ENCODE data around the gene BROX.

DNA sequence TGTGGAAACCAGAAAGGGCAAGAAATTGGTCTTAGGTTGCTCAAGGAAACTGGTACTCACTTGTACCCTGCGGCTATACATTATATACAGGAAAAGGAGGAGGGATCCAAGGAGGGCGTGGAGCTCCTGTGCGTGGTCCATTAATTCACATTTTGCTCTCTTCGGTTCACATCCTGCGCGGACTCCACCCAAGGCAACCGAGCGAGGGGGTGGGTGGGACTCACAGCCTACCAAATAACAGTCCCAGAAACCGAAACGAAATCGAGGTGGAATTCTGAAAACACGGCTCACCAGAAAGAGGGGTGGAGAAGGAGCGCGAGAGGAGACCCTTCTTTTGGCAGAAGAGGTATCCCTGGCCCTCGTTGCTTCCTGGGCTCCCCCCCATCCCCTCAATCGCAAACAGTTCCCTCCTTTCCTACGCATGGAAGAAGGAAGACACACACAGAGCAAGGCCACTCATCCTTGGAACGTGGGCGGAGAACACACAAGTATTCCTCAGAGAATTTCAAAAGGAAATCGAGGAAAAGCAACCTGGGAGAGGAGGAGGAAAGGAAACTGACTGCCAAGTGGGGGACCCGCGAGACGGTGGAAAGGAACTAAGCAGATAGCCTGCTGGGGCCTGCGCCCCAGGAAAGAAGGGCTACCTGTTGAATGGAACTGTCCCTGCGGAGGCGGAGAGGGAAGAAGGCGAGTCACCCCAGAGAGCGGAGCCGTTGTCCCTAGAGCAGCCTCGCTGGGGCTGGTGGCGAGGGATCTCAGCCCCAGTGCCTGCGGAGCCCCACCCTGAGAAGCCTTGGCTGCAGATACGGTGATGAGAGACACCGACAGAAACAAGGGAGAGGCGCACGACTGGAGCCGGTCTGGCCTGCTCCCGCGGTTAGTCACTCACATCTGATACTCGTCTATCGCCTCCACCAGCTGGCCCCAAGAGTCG lies 778 bp upstream of the BROX start:
- TF ChIP-seq, protein P1, sequence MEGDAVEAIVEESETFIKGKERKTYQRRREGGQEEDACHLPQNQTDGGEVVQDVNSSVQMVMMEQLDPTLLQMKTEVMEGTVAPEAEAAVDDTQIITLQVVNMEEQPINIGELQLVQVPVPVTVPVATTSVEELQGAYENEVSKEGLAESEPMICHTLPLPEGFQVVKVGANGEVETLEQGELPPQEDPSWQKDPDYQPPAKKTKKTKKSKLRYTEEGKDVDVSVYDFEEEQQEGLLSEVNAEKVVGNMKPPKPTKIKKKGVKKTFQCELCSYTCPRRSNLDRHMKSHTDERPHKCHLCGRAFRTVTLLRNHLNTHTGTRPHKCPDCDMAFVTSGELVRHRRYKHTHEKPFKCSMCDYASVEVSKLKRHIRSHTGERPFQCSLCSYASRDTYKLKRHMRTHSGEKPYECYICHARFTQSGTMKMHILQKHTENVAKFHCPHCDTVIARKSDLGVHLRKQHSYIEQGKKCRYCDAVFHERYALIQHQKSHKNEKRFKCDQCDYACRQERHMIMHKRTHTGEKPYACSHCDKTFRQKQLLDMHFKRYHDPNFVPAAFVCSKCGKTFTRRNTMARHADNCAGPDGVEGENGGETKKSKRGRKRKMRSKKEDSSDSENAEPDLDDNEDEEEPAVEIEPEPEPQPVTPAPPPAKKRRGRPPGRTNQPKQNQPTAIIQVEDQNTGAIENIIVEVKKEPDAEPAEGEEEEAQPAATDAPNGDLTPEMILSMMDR (optimal IDR thresholded peaks at IDR 0.05 in 1 of 3, IDR thresholded peaks at IDR 0.05 in 1 of 3, conservative IDR thresholded peaks at IDR 0.05 in 1 of 3; ENCODE audit: extremely low read depth in 1 of 3, insufficient read depth in 2 of 3, low read length in 3 of 3), result no peak
- TF ChIP-seq EZH2 (IDR thresholded peaks at IDR 0.05; ENCODE audit: low read length), result no peak

Measured in keratinocyte (primary cell).